ENCODE data around the gene MCOLN1. TPM values are rescaled to one million over a fixed set of nuclear protein-coding genes. Genes with fewer than 3 reads are reported as not detected.

The MCOLN1 gene
- total and polyA plus RNA-seq, 2 of the 8 experiments (the other 6 are each of a cell fraction or from before 2014, with no cell fraction given): 19.1 to 40.0 TPM

- TF ChIP-seq CHD7 (IDR thresholded peaks at IDR 0.05; ENCODE audit: insufficient replicate concordance, low read length) (no peak), CEBPB (IDR thresholded peaks at IDR 0.05; ENCODE audit: low read depth, low read length) (no peak), MAFK (IDR thresholded peaks at IDR 0.05; ENCODE audit: low read depth, low read length) (no peak), POLR2AphosphoS5 (IDR thresholded peaks at IDR 0.05; ENCODE audit: low read depth, low read length) (no peak), SRF (IDR thresholded peaks at IDR 0.05; ENCODE audit: low read depth, low read length) (no peak), EGR1 (IDR thresholded peaks at IDR 0.05; ENCODE audit: borderline replicate concordance, low read depth, low read length) (no peak), BCL11A (IDR thresholded peaks at IDR 0.05; ENCODE audit: low read depth in 2 of 2, low read length in 2 of 2) (no peak)
- TF ChIP-seq, protein P1, sequence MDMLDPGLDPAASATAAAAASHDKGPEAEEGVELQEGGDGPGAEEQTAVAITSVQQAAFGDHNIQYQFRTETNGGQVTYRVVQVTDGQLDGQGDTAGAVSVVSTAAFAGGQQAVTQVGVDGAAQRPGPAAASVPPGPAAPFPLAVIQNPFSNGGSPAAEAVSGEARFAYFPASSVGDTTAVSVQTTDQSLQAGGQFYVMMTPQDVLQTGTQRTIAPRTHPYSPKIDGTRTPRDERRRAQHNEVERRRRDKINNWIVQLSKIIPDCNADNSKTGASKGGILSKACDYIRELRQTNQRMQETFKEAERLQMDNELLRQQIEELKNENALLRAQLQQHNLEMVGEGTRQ (IDR thresholded peaks at IDR 0.05; ENCODE audit: low read length): no peak
These were observed 5.5 kb upstream of the MCOLN1 start (continued) for GRCh38 chr19:7516878-7517277.
